ENCODE measurements around the gene ARMC5. TPM values are rescaled to one million over a fixed set of nuclear protein-coding genes. Genes with fewer than 3 reads are reported as not detected.
"Not testable (repeated sequence)": the region's sequence is repeated elsewhere in the genome, so short reads cannot be mapped to it uniquely, and the experiment has no call there.

ARMC5 gene
- total RNA-seq, 1 experiment from 2014 or later = 33.1 TPM

- peak; percentile 74 for DNase-seq (ENCODE audit: low spot score)
These were observed 17.3 kb downstream of the ARMC5 start for GRCh38 chr16:31476303-31477219.

GRCh38 chr16:31477220-31478216 lies 18.2 kb downstream of the ARMC5 start:
- peak; percentile 80 for DNase-seq (ENCODE audit: low spot score)

- no peak for DNase-seq (ENCODE audit: low spot score)
These were observed 19.7 kb downstream of the ARMC5 start for GRCh38 chr16:31478956-31479355.

GRCh38 chr16:31479751-31480150 lies 20.4 kb downstream of the ARMC5 start:
- DNase-seq (ENCODE audit: low spot score) = no peak

GRCh38 chr16:31480851-31481536 lies 21.7 kb downstream of the ARMC5 start:
- DNase-seq (ENCODE audit: low spot score) = no peak

- no peak for DNase-seq (ENCODE audit: low spot score)
These were observed 23.8 kb downstream of the ARMC5 start, which contains the start of gene SLC5A2 for GRCh38 chr16:31483081-31483480. SLC5A2 (plus strand) TSS chr16:31483123; CDS start chr16:31483137, 14 bp downstream.

GRCh38 chr16:31484048-31484447 lies 24.7 kb downstream of the ARMC5 start:
- DNase-seq (ENCODE audit: low spot score) = not testable (repeated sequence)

GRCh38 chr16:31484491-31485171 lies 25.3 kb downstream of the ARMC5 start:
- DNase-seq (ENCODE audit: low spot score) = no peak

GRCh38 chr16:31485571-31485970 lies 26.3 kb downstream of the ARMC5 start:
- no peak for DNase-seq (ENCODE audit: low spot score)

- DNase-seq (ENCODE audit: low spot score) = no peak
These were observed 26.7 kb downstream of the ARMC5 start for GRCh38 chr16:31486045-31486444.

GRCh38 chr16:31487071-31487719 lies 27.9 kb downstream of the ARMC5 start:
- no peak for DNase-seq (ENCODE audit: low spot score)

- peak; percentile 54 for DNase-seq (ENCODE audit: low spot score)
These were observed 28.6 kb downstream of the ARMC5 start for GRCh38 chr16:31487720-31488467.

GRCh38 chr16:31488468-31489297 lies 29.4 kb downstream of the ARMC5 start:
- DNase-seq (ENCODE audit: low spot score) = no peak

- DNase-seq (ENCODE audit: low spot score) = no peak
These were observed 29.9 kb downstream of the ARMC5 start for GRCh38 chr16:31489298-31489564.

GRCh38 chr16:31489616-31490584 lies 30.6 kb downstream of the ARMC5 start:
- DNase-seq (ENCODE audit: low spot score) = no peak

GRCh38 chr16:31491778-31492418 lies 32.6 kb downstream of the ARMC5 start:
- no peak for DNase-seq (ENCODE audit: low spot score)

- DNase-seq (ENCODE audit: low spot score) = no peak
These were observed 34.3 kb downstream of the ARMC5 start for GRCh38 chr16:31493506-31494125.

Measured in HT-29 (cell line).